GM23338 (cell line): ENCODE results near the gene PADI1. TPM values are rescaled to one million over a fixed set of nuclear protein-coding genes. Genes with fewer than 3 reads are reported as not detected.

Experiments used
- ATAC-seq: fragments of 200-7000 bp; cut with Tn5 transposase; 3 replicates; pipeline ENCODE4 v1.9.1; 2020
- DNase-seq: peaks from one replicate; pipeline ENCODE4 v3.0.0-alpha.2; 2015; ENCODE audit warnings: low spot score
- H2AFZ ChIP-seq: fragments of 200-600 bp; sonication (generic); 2 replicates; pipeline ENCODE4 v1.8.0; 2016; ENCODE audit warnings: antibody characterized with exemption, mild to moderate bottlenecking, moderate library complexity
- H3F3A ChIP-seq: fragments of 200-600 bp; sonication (generic); replicated peaks from 2 replicates; pipeline ENCODE4 v1.8.0; 2017; ENCODE audit warnings: antibody characterized with exemption, mixed run types, low read depth
- H3K27ac ChIP-seq: fragments of 200-600 bp; sonication (generic); 2 replicates; pipeline ENCODE4 v1.6.1; 2016; ENCODE audit warnings: low read depth
- H3K27me3 ChIP-seq: fragments of 200-600 bp; sonication (generic); 2 replicates; pipeline ENCODE4 v1.8.0; 2016; ENCODE audit warnings: mild to moderate bottlenecking, mixed run types, moderate library complexity; ENCODE audit not compliant: insufficient read depth
- H3K36me3 ChIP-seq: fragments of 200-600 bp; sonication (generic); 2 replicates; pipeline ENCODE4 v1.8.0; 2016; ENCODE audit warnings: mild to moderate bottlenecking; ENCODE audit not compliant: insufficient read depth
- H3K4me1 ChIP-seq: fragments of 200-600 bp; sonication (generic); 2 replicates; pipeline ENCODE4 v1.8.0; 2016; ENCODE audit warnings: mild to moderate bottlenecking, moderate library complexity; ENCODE audit not compliant: insufficient read depth
- H3K4me2 ChIP-seq: fragments of 200-600 bp; sonication (generic); 2 replicates; pipeline ENCODE4 v1.7.1; 2017; ENCODE audit warnings: mixed run types
- H3K4me3 ChIP-seq: fragments of 200-600 bp; sonication (generic); 2 replicates; pipeline ENCODE4 v1.6.1; 2016; ENCODE audit warnings: mixed run types
- H3K79me2 ChIP-seq: fragments of 200-600 bp; sonication (generic); replicated peaks from 2 replicates; pipeline ENCODE4 v1.8.0; 2017; ENCODE audit warnings: mild to moderate bottlenecking; ENCODE audit not compliant: insufficient read depth
- H3K9me2 ChIP-seq: fragments of 200-600 bp; sonication (generic); 2 replicates; pipeline ENCODE4 v1.8.0; 2017; ENCODE audit not compliant: insufficient read depth
- H4K20me1 ChIP-seq: fragments of 200-600 bp; sonication (generic); replicated peaks from 2 replicates; pipeline ENCODE4 v1.8.0; 2017; ENCODE audit warnings: mild to moderate bottlenecking; ENCODE audit not compliant: insufficient read depth
- H3K27ac Mint-ChIP-seq: 2 replicates; pipeline ENCODE4 v1.8.0; 2020; ENCODE audit warnings: inconsistent platforms, mild to moderate bottlenecking, moderate library complexity, mixed read lengths
- H3K27me3 Mint-ChIP-seq: 3 replicates; pipeline ENCODE4 v1.8.0; 2022; ENCODE audit warnings: low read depth, mild to moderate bottlenecking, moderate library complexity, mixed read lengths, inconsistent platforms; ENCODE audit not compliant: insufficient read depth, poor library complexity
- H3K36me3 Mint-ChIP-seq: 3 replicates; pipeline ENCODE4 v1.8.0; 2021; ENCODE audit warnings: low read depth, mild to moderate bottlenecking, inconsistent platforms, moderate library complexity, mixed read lengths
- H3K4me1 Mint-ChIP-seq: 3 replicates; pipeline ENCODE4 v1.8.0; 2020; ENCODE audit warnings: mild to moderate bottlenecking, inconsistent platforms, mixed read lengths
- H3K4me3 Mint-ChIP-seq: 3 replicates; pipeline ENCODE4 v1.8.0; 2021; ENCODE audit warnings: moderate library complexity, mild to moderate bottlenecking, inconsistent platforms, mixed read lengths
- H3K9me3 Mint-ChIP-seq: 3 replicates; pipeline ENCODE4 v1.8.0; 2020; ENCODE audit warnings: moderate library complexity, mild to moderate bottlenecking, inconsistent platforms, mixed read lengths
- ETS1 ChIP-seq: IDR thresholded peaks from 2 replicates; pipeline ENCODE4 v1.6.1; 2016; ENCODE audit warnings: antibody characterized with exemption
- EZH2 ChIP-seq: fragments of 200-600 bp; sonication (generic); IDR thresholded peaks from one replicate; pipeline ENCODE4 v1.8.0; 2017; ENCODE audit warnings: antibody characterized with exemption, mild to moderate bottlenecking, low read depth; ENCODE audit not compliant: unreplicated experiment
- EZH2phosphoT487 ChIP-seq: fragments of 200-600 bp; sonication (generic); IDR thresholded peaks from one replicate; pipeline ENCODE4 v1.8.1; 2018; ENCODE audit warnings: antibody characterized with exemption; ENCODE audit not compliant: unreplicated experiment
- JUNB ChIP-seq: IDR thresholded peaks from one replicate; pipeline ENCODE4 v1.6.1; 2016; ENCODE audit warnings: antibody characterized with exemption; ENCODE audit not compliant: unreplicated experiment
- NANOG ChIP-seq: IDR thresholded peaks from 2 replicates; pipeline ENCODE4 v1.6.1; 2016; ENCODE audit warnings: antibody characterized with exemption, borderline replicate concordance
- POLR2AphosphoS5 ChIP-seq: IDR thresholded peaks from 2 replicates; pipeline ENCODE4 v1.6.1; 2016; ENCODE audit warnings: antibody characterized with exemption, low read depth
- REST ChIP-seq: IDR thresholded peaks from one replicate; pipeline ENCODE4 v1.6.1; 2018; ENCODE audit warnings: antibody characterized with exemption; ENCODE audit not compliant: unreplicated experiment
- polyA plus RNA-seq: library from polyadenylated mRNA; unstranded; fragments of >200 nt; fragmentation: Nextera tagmentation; extraction: Ambion mirVana; gene quantifications from 2 replicates; pipeline ENCODE4 v1.2.1, GENCODE V29; 2016
- total RNA-seq: library from RNA; depleted of rRNA; stranded (reverse); fragments of >200 nt; shearing (Covaris generic); gene quantifications from 2 replicates; pipeline ENCODE4 v1.2.3, GENCODE V29; 2014

Gene PADI1
- total and polyA plus RNA-seq, 2 experiments from 2014 or later, result 0.26 to 0.28 TPM

DNA sequence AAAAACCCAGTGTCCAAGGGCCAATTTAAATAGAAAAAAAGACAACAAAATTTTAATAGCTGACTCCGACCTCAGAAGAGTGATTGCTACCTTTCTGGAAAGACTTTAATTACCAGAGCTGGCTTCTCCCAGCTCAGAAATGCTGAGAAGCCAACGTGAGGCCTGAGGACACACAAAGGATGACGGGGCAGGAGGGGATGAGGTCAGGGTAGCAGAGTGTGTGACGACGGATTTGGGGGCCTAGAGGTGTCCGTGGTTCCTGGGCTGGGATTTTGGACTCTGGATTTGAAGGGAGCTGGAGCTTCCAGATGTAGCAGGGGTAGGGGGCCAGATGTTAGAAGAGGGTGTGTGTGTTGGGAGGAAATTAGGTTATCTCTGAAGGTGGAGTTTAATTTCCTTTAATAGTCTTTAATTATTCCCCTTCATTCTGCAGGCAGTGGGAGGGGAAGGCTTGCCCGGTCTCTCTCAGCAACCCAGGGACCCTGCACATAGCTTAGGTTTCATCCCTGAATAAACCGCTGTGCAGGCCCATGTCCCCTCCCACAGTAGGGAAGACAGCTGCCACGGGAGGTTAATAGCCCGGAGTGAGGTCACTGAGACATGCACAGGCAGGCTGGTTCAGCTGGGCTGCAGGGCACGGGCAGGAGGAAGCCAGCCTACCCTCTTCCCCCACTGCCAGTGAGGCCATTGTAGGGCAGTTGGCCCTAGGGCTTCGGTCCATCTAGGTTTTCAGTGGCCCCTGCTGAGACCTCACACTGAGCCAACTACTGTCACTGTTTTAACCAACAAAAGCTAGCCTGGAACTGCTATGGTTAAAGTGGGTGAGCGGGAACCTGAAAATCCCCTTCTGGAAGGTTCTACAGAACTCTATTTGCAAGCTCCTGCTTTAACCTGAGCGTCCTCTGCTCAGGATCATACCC lies 40.2 kb downstream of the PADI1 start:
- peak overlapping the region; percentile 63; the same call in 1 of the 2 replicates for H2AFZ ChIP-seq
- no peak for DNase-seq

GRCh38 chr1:17245816-17246325 lies 40.9 kb downstream of the PADI1 start:
- H3K4me3 ChIP-seq, result no peak overlapping the region
- Mint-ChIP-seq H3K4me1 (peaks cover 14% of the 10 kb centered on the region; the same call in 2 of the 3 replicates), H3K27ac (no peak overlapping the region), H3K4me3 (no peak overlapping the region), H3K27me3 (peaks cover 13% of the 10 kb centered on the region), H3K36me3 (no peaks in the 10 kb centered on the region), H3K9me3 (no peaks in the 10 kb centered on the region)
- no peaks in the 10 kb centered on the region for H3K36me3 ChIP-seq
- H3K9me2 ChIP-seq, result no peaks in the 10 kb centered on the region
- no peak for ATAC-seq
- no peaks in the 10 kb centered on the region for H3K79me2 ChIP-seq
- no peaks in the 10 kb centered on the region for H3K27me3 ChIP-seq
- peaks cover 3% of the 10 kb centered on the region; the same call in 1 of the 2 replicates for H3K4me1 ChIP-seq
- TF ChIP-seq JUNB (no peak), REST (no peak), ETS1 (no peak), NANOG (no peak), EZH2phosphoT487 (no peak), EZH2 (no peak), POLR2AphosphoS5 (no peak)
- no peak overlapping the region for H3K4me2 ChIP-seq
- no peak overlapping the region for H3K27ac ChIP-seq
- H2AFZ ChIP-seq, result peak overlapping the region; percentile 63; the same call in 1 of the 2 replicates
- no peak for DNase-seq
- H4K20me1 ChIP-seq, result no peaks in the 10 kb centered on the region
- no peaks in the 10 kb centered on the region for H3F3A ChIP-seq

More for the DNA sequence above, 40.2 kb downstream of the PADI1 start:
- H3K36me3 Mint-ChIP-seq, result no peaks in the 10 kb centered on the region
- H3K27ac Mint-ChIP-seq, result no peak overlapping the region
- Histone ChIP-seq H3K9me2 (no peaks in the 10 kb centered on the region), H4K20me1 (no peaks in the 10 kb centered on the region), H3F3A (no peaks in the 10 kb centered on the region), H3K36me3 (no peaks in the 10 kb centered on the region), H3K27ac (no peak overlapping the region), H3K27me3 (no peaks in the 10 kb centered on the region), H3K79me2 (no peaks in the 10 kb centered on the region), H3K4me3 (no peak overlapping the region), H3K4me1 (peaks cover 5% of the 10 kb centered on the region; the same call in 1 of the 2 replicates), H3K4me2 (no peak overlapping the region)
- H3K4me3 Mint-ChIP-seq, result no peak overlapping the region
- H3K9me3 Mint-ChIP-seq, result no peaks in the 10 kb centered on the region
- peaks cover 13% of the 10 kb centered on the region for H3K27me3 Mint-ChIP-seq
- no peak; the same call in 2 of the 3 replicates for ATAC-seq
- TF ChIP-seq NANOG, result no peak
- TF ChIP-seq EZH2phosphoT487, result no peak
- H3K4me1 Mint-ChIP-seq, result peaks cover 14% of the 10 kb centered on the region; the same call in 2 of the 3 replicates
